ENCODE data around the gene COMMD9.

GRCh38 chr11:36333897-36334296, 44.7 kb upstream of the COMMD9 start:
- TF ChIP-seq SIX5 (IDR thresholded peaks at IDR 0.05; ENCODE audit: low read depth, low read length) (peak; percentile 61), NRF1 (IDR thresholded peaks at IDR 0.05; ENCODE audit: low read depth, low read length) (no peak), ZNF274 (IDR thresholded peaks at IDR 0.05; ENCODE audit: borderline replicate concordance, extremely low read depth, low read length) (no peak), SP1 (IDR thresholded peaks at IDR 0.05; ENCODE audit: low read depth, low read length) (peak; percentile 71; the same call in 1 of the 2 replicates), CEBPB (IDR thresholded peaks at IDR 0.05; ENCODE audit: low read depth, low read length) (no peak), POLR2AphosphoS5 (IDR thresholded peaks at IDR 0.05; ENCODE audit: low read depth, low read length) (no peak), EP300 (IDR thresholded peaks at IDR 0.05; ENCODE audit: borderline replicate concordance in 1 of 2, low read depth in 2 of 2, low read length in 2 of 2) (no peak)
- TF ChIP-seq, protein P1, sequence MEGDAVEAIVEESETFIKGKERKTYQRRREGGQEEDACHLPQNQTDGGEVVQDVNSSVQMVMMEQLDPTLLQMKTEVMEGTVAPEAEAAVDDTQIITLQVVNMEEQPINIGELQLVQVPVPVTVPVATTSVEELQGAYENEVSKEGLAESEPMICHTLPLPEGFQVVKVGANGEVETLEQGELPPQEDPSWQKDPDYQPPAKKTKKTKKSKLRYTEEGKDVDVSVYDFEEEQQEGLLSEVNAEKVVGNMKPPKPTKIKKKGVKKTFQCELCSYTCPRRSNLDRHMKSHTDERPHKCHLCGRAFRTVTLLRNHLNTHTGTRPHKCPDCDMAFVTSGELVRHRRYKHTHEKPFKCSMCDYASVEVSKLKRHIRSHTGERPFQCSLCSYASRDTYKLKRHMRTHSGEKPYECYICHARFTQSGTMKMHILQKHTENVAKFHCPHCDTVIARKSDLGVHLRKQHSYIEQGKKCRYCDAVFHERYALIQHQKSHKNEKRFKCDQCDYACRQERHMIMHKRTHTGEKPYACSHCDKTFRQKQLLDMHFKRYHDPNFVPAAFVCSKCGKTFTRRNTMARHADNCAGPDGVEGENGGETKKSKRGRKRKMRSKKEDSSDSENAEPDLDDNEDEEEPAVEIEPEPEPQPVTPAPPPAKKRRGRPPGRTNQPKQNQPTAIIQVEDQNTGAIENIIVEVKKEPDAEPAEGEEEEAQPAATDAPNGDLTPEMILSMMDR (IDR thresholded peaks at IDR 0.05; ENCODE audit: control extremely low read depth in 1 of 3, insufficient read depth in 1 of 3, low read depth in 1 of 3, low read length in 3 of 3) = no peak

All from H1 (cell line).